GM12872 (cell line): ENCODE data around the gene PKN2.

Experiments used
- TF ChIP-seq, protein P1 (sequence below): IDR thresholded peaks from 3 replicates; pipeline ENCODE4 v1.5.1; 2011; ENCODE audit warnings: low read depth, mild to moderate bottlenecking, low read length, moderate library complexity; ENCODE audit not compliant: insufficient read depth

PKN2 gene

DNA sequence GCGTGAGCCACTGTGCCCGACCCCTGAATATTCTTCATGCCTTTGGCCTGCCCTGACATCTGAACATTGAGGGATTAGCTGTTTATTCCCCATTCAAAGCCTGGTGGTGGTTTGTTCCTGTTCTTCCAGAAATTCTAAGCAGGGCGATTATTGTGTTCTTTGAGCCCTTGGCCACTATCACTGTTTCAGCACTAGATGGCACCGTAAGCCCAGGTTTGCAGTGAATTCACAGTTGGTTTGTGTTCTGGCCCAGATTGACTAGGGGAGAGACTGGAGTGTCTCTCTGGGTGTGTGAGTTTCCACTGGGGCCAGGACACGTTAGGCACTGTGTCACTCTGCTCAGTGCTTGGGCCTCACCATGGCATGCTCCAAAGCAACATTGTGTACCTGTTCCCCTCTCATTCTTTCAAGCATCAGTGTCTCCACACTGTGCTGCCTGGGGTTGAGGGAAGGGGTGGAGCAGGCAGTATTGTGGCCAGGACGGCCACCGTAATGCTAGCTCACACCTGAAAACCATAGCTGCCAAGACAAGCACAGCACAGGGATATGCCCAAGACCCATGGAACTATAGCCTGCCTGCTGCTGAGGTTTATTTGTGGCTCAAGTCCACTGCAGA, 52.7 kb downstream of the PKN2 start:
- TF ChIP-seq, protein P1, sequence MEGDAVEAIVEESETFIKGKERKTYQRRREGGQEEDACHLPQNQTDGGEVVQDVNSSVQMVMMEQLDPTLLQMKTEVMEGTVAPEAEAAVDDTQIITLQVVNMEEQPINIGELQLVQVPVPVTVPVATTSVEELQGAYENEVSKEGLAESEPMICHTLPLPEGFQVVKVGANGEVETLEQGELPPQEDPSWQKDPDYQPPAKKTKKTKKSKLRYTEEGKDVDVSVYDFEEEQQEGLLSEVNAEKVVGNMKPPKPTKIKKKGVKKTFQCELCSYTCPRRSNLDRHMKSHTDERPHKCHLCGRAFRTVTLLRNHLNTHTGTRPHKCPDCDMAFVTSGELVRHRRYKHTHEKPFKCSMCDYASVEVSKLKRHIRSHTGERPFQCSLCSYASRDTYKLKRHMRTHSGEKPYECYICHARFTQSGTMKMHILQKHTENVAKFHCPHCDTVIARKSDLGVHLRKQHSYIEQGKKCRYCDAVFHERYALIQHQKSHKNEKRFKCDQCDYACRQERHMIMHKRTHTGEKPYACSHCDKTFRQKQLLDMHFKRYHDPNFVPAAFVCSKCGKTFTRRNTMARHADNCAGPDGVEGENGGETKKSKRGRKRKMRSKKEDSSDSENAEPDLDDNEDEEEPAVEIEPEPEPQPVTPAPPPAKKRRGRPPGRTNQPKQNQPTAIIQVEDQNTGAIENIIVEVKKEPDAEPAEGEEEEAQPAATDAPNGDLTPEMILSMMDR = peak; percentile 64; the same call in 2 of the 3 replicates

DNA sequence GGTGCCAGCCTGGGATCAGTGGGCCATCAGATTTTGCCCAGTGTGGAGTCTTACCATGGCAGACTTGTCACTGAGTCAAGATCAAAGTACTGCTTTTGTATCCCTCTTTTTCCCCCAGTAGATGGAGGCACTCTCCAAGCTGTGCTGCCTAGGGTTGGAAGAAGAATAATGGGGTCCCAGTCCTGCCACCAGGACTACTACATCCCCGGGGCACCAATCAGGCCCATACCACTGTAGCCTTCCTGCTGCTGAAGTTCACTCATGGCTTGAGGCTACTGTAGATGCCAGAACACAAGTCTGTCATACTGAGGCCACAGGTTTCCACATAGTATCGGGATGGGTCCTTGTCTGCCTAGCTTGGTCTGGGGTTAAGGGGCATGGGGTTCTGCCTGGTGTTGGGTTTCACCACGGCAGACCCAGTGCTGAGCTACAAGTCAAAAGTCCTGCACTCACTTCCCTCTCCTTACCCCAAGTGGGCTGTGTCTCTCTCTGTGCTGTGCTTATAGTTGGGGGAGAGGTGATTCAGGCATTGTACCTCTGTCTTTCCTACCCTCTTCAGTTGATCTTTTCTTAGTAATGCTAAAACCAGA, 53.4 kb downstream of the PKN2 start:
- TF ChIP-seq, protein P1 = no peak

DNA sequence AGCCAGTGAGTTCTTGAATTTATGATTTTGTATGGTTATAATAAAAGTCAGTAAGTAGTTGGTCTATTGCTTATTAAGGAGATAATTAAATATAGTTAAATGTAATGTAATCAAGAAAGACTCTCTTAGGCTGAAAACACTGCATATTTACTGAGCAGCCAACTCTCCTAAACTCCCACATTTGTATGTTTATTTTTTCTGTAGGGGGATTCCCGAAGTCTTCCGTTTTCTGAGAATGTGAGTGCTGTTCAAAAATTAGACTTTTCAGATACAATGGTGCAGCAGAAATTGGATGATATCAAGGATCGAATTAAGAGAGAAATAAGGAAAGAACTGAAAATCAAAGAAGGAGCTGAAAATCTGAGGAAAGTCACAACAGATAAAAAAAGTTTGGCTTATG, 56.7 kb downstream of the PKN2 start:
- TF ChIP-seq, protein P1 = no peak

DNA sequence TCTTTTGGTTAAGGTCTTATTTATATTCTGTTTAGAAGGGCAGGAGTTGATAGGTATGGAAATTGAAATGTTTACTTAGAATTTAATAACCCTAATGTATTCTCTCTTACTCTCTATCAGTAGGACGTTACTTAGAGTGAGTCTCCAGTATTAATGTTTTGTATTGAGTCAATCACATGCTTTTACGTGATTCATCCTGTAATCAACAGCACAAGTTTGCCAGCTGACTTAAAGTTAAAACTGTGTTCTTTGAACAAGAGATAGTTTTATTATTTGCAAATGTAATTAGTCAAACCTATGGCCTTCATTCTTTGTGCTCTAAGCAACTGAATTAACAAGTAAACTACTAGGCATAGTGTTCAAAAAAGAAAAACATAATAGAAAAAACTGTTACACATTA, 57.3 kb downstream of the PKN2 start:
- TF ChIP-seq, protein P1 = no peak

DNA sequence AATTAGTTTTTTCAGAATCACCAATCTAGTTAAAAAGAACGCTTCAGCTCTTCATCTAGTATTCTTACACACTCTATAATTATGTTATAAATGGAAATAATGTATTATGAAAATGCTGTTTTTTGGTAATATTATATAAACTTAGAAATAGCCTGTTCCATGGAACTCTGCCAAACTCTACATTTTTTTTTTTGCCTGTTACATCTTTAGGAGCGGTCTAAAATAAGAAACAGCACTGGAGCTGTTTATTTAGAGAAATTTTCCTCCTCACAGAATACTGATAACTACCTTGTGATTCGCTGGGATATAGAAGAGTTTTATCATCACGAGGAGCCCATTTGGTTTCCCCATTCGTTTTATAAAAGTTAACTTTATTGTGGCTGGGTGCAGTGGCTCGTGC, 58.5 kb downstream of the PKN2 start:
- TF ChIP-seq, protein P1 = no peak

DNA sequence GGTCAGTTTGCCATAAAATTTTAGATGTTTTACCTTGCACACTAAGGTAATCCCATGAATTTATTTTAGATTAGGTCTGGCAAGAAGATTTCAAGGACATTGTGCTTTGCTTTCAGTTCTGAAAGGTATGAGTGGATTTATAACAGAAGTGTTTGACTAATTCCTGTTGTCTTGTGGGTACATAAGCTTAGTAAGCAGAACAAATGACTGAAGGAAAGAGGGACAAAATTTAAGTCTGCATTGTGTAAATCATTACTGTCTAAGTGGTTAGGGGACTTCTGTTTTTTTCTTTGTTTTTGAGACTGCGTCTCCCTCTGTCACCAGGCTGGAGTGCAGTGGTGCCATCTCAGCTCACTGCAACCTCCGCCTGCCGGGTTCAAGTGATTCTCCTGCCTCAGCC, 60.1 kb downstream of the PKN2 start:
- TF ChIP-seq, protein P1 = no peak

DNA sequence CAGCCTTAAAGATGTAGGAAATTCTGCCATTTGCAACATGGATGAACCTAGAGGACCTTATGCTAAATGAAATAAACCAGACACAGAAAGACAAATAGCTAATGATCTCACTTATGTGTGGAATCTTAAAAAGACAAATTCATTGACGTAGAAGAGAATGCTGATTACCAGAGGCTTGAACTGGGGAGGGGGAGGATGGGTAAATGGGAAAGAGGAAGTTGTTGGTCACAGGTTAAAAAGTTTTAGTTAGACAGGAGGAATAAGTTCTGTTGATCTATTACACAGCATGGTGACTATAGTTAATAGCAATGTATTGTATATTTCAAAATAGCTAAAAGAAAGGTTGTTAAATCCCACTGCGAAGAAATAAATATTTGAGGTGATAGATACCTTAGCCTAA, 62.8 kb downstream of the PKN2 start:
- TF ChIP-seq, protein P1 = no peak
